SK-N-SH treated with all-trans-retinoic acid at 6 μM for 48 hours (cell line): ENCODE results near the gene IMMP2L.

Experiments used
- ATAC-seq: fragments of 200-7000 bp; cut with Tn5 transposase; 3 replicates; pipeline ENCODE4 v1.9.1; 2020; ENCODE audit warnings: mild to moderate bottlenecking, moderate library complexity
- BACH2 ChIP-seq: fragments of 250-450 bp; sonication (Bioruptor Pico); IDR thresholded peaks from 2 replicates; pipeline ENCODE4 v1.9.0; 2021; ENCODE audit warnings: mild to moderate bottlenecking, borderline replicate concordance
- CREB5 ChIP-seq: fragments of 250-450 bp; sonication (Bioruptor Pico); IDR thresholded peaks from 2 replicates; pipeline ENCODE4 v1.5.1; 2020; ENCODE audit warnings: low read depth, mild to moderate bottlenecking, moderate library complexity
- CSDC2 ChIP-seq: fragments of 250-450 bp; sonication (Bioruptor Pico); IDR thresholded peaks from 2 replicates; pipeline ENCODE4 v1.5.0; 2020; ENCODE audit warnings: mild to moderate bottlenecking, moderate library complexity
- ESRRG ChIP-seq: fragments of 250-450 bp; sonication (Bioruptor Pico); IDR thresholded peaks from 2 replicates; pipeline ENCODE4 v1.6.1; 2021; ENCODE audit warnings: mild to moderate bottlenecking
- GLIS3 ChIP-seq: fragments of 250-450 bp; sonication (Bioruptor Pico); IDR thresholded peaks from 2 replicates; pipeline ENCODE4 v1.5.0; 2020; ENCODE audit warnings: mild to moderate bottlenecking, moderate library complexity
- ISL1 ChIP-seq: fragments of 250-450 bp; sonication (Bioruptor Pico); IDR thresholded peaks from 2 replicates; pipeline ENCODE4 v2.1.2; 2022; ENCODE audit warnings: mild to moderate bottlenecking, moderate library complexity
- PATZ1 ChIP-seq: fragments of 250-450 bp; sonication (Bioruptor Pico); IDR thresholded peaks from 2 replicates; pipeline ENCODE4 v1.8.0; 2020; ENCODE audit warnings: mild to moderate bottlenecking, moderate library complexity, borderline replicate concordance
- PPARA ChIP-seq: fragments of 250-450 bp; sonication (Bioruptor Pico); IDR thresholded peaks from 2 replicates; pipeline ENCODE4 v1.5.0; 2020; ENCODE audit warnings: mild to moderate bottlenecking, borderline replicate concordance
- RARB ChIP-seq: fragments of 250-450 bp; sonication (Bioruptor Pico); IDR thresholded peaks from 2 replicates; pipeline ENCODE4 v1.8.0; 2021; ENCODE audit warnings: mild to moderate bottlenecking, moderate library complexity
- SNAI2 ChIP-seq: fragments of 250-450 bp; sonication (Bioruptor Pico); IDR thresholded peaks from 2 replicates; pipeline ENCODE4 v1.5.0; 2020; ENCODE audit warnings: mild to moderate bottlenecking, moderate library complexity
- TCF4 ChIP-seq: fragments of 250-450 bp; sonication (Bioruptor Pico); IDR thresholded peaks from 2 replicates; pipeline ENCODE4 v1.8.0; 2021; ENCODE audit warnings: mild to moderate bottlenecking, moderate library complexity, borderline replicate concordance
- TOX ChIP-seq: fragments of 250-450 bp; sonication (Bioruptor Pico); IDR thresholded peaks from 2 replicates; pipeline ENCODE4 v1.8.0; 2021; ENCODE audit warnings: mild to moderate bottlenecking, moderate library complexity, borderline replicate concordance
- ZFP3 ChIP-seq: fragments of 250-450 bp; sonication (Bioruptor Pico); IDR thresholded peaks from 2 replicates; pipeline ENCODE4 v1.5.0; 2020; ENCODE audit warnings: mild to moderate bottlenecking, moderate library complexity
- ZFP30 ChIP-seq: fragments of 450-650 bp; formaldehyde crosslinking; IDR thresholded peaks from 2 replicates; pipeline ENCODE4 v1.5.0; 2022; ENCODE audit warnings: mild to moderate bottlenecking, moderate library complexity
- ZNF565 ChIP-seq: fragments of 450-650 bp; formaldehyde crosslinking; conservative IDR thresholded peaks from 2 replicates; pipeline ENCODE4 v1.5.0; 2020; ENCODE audit warnings: low read depth, mild to moderate bottlenecking, moderate library complexity
- ZNF70 ChIP-seq: fragments of 450-650 bp; formaldehyde crosslinking; IDR thresholded peaks from 2 replicates; pipeline ENCODE4 v1.5.0; 2020; ENCODE audit warnings: mild to moderate bottlenecking, moderate library complexity
- ZNF8 ChIP-seq: fragments of 450-650 bp; formaldehyde crosslinking; IDR thresholded peaks from 2 replicates; pipeline ENCODE4 v1.5.0; 2020; ENCODE audit warnings: mild to moderate bottlenecking, moderate library complexity
- TF ChIP-seq, protein P1 (sequence below): fragments of 250-450 bp; sonication (Bioruptor Pico); IDR thresholded peaks from 2 replicates; pipeline ENCODE4 v1.5.1; 2021; ENCODE audit warnings: mild to moderate bottlenecking, moderate library complexity
- TF ChIP-seq, protein P2 (sequence below): fragments of 250-450 bp; sonication (Bioruptor Pico); IDR thresholded peaks from 2 replicates; pipeline ENCODE4 v1.5.0; 2020; ENCODE audit warnings: mild to moderate bottlenecking, moderate library complexity
- TF ChIP-seq, protein P3 (sequence below): fragments of 250-450 bp; sonication (Bioruptor Pico); IDR thresholded peaks from 2 replicates; pipeline ENCODE4 v1.8.0; 2021; ENCODE audit warnings: low read depth, mild to moderate bottlenecking, moderate library complexity, borderline replicate concordance

IMMP2L gene

DNA sequence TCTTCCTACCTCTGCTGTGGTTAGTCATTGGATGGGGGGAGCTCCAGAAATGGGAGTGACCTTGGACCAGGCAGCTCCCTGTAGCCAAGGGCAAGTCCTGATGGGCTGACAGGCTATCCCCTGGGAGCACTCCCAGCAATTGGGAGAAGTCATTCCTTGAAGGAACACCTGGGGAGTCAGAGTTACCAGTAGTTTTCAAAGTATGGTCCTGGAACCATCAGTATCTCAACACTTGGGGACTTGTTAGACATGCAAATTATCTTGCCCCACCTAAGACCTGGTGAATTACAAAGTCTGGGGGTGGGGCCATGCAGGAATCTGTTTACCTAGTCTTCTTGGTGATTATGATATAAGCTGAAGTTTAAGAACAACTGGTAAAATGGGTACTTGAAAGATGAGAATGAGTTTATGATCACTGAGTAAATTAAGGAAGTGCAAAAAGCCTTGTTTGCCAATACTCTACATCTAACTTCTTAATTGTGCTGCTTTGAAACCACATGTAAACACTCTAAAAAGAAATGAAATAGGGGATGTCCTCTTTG, 758.6 kb downstream of the IMMP2L start (continued):
- TF ChIP-seq CREB5 (CRISPR knock-in tag), result no peak
- no peak for TF ChIP-seq CSDC2 (CRISPR knock-in tag)
- no peak for TF ChIP-seq ZNF70
- TF ChIP-seq, all 23 proteins: peak for 0

DNA sequence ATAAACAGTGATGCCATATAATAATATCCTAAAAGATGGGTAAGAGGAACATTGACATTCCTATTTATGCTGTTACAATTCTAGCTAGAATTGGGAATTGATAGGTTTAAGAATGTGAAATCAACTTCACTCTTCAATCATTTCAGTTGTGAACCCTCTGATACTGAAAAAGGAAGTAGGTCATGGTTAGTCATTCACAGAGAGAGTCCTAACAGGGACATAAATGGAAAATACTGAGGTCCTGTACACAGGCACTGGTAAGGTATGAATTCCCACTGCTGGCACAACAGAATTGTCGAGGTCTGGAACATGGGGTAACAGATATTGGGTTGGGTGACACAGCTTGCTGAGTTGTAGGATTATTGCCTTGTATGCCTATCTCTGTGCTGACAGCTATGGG, 760.8 kb downstream of the IMMP2L start:
- TF ChIP-seq RARB (CRISPR knock-in tag), result no peak
- TF ChIP-seq, protein P1, sequence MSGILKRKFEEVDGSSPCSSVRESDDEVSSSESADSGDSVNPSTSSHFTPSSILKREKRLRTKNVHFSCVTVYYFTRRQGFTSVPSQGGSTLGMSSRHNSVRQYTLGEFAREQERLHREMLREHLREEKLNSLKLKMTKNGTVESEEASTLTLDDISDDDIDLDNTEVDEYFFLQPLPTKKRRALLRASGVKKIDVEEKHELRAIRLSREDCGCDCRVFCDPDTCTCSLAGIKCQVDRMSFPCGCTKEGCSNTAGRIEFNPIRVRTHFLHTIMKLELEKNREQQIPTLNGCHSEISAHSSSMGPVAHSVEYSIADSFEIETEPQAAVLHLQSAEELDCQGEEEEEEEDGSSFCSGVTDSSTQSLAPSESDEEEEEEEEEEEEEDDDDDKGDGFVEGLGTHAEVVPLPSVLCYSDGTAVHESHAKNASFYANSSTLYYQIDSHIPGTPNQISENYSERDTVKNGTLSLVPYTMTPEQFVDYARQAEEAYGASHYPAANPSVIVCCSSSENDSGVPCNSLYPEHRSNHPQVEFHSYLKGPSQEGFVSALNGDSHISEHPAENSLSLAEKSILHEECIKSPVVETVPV (CRISPR knock-in tag), result no peak
- no peak for TF ChIP-seq ZNF565 (CRISPR knock-in tag)
- no peak for TF ChIP-seq TOX (CRISPR knock-in tag)
- TF ChIP-seq PPARA (CRISPR knock-in tag), result no peak
- no peak for TF ChIP-seq CSDC2 (CRISPR knock-in tag)
- TF ChIP-seq ZNF70, result no peak
- no peak for TF ChIP-seq TCF4 (CRISPR knock-in tag)
- TF ChIP-seq ZNF8, result no peak
- TF ChIP-seq, protein P2, sequence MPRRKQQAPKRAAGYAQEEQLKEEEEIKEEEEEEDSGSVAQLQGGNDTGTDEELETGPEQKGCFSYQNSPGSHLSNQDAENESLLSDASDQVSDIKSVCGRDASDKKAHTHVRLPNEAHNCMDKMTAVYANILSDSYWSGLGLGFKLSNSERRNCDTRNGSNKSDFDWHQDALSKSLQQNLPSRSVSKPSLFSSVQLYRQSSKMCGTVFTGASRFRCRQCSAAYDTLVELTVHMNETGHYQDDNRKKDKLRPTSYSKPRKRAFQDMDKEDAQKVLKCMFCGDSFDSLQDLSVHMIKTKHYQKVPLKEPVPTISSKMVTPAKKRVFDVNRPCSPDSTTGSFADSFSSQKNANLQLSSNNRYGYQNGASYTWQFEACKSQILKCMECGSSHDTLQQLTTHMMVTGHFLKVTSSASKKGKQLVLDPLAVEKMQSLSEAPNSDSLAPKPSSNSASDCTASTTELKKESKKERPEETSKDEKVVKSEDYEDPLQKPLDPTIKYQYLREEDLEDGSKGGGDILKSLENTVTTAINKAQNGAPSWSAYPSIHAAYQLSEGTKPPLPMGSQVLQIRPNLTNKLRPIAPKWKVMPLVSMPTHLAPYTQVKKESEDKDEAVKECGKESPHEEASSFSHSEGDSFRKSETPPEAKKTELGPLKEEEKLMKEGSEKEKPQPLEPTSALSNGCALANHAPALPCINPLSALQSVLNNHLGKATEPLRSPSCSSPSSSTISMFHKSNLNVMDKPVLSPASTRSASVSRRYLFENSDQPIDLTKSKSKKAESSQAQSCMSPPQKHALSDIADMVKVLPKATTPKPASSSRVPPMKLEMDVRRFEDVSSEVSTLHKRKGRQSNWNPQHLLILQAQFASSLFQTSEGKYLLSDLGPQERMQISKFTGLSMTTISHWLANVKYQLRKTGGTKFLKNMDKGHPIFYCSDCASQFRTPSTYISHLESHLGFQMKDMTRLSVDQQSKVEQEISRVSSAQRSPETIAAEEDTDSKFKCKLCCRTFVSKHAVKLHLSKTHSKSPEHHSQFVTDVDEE (CRISPR knock-in tag), result no peak
- TF ChIP-seq ISL1 (CRISPR knock-in tag), result no peak
- TF ChIP-seq ESRRG (CRISPR knock-in tag), result no peak
- TF ChIP-seq GLIS3 (CRISPR knock-in tag), result no peak
- TF ChIP-seq BACH2 (CRISPR knock-in tag), result no peak
- no peak for TF ChIP-seq ZFP3
- no peak for TF ChIP-seq PATZ1 (CRISPR knock-in tag)
- TF ChIP-seq ZFP30, result no peak
- TF ChIP-seq, protein P3, sequence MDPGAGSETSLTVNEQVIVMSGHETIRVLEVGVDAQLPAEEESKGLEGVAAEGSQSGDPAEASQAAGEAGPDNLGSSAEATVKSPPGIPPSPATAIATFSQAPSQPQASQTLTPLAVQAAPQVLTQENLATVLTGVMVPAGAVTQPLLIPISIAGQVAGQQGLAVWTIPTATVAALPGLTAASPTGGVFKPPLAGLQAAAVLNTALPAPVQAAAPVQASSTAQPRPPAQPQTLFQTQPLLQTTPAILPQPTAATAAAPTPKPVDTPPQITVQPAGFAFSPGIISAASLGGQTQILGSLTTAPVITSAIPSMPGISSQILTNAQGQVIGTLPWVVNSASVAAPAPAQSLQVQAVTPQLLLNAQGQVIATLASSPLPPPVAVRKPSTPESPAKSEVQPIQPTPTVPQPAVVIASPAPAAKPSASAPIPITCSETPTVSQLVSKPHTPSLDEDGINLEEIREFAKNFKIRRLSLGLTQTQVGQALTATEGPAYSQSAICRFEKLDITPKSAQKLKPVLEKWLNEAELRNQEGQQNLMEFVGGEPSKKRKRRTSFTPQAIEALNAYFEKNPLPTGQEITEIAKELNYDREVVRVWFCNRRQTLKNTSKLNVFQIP, result no peak
- ATAC-seq, result no peak

DNA sequence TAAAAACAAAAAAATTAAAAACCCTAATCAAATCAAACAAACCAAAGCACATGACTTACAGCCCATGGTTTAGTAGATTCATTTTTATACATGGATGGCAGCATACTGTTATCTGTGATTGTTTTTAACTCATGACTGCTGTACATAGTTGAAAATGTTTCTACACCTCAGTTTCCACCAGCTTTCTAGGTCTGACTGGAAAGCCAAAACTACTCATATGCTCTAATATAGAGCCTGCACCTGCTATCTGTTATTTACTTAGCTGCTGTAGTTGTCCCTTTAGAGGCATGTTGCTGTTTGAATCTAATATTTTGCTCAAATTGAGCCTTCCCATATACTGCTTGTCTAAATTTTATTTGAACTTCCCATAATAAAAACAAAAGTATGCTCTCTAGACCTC, 761.3 kb downstream of the IMMP2L start:
- ATAC-seq, result no peak

GRCh38 chr7:110797656-110798055, 764.6 kb downstream of the IMMP2L start:
- no peak for ATAC-seq
- TF ChIP-seq ZNF8, result no peak
- TF ChIP-seq PPARA (CRISPR knock-in tag), result no peak
- no peak for TF ChIP-seq RARB (CRISPR knock-in tag)
- no peak for TF ChIP-seq CSDC2 (CRISPR knock-in tag)
- no peak for TF ChIP-seq CREB5 (CRISPR knock-in tag)
- TF ChIP-seq GLIS3 (CRISPR knock-in tag), result no peak
- TF ChIP-seq, protein P1 (CRISPR knock-in tag), result no peak
- no peak for TF ChIP-seq ZNF565 (CRISPR knock-in tag)
- TF ChIP-seq SNAI2 (CRISPR knock-in tag), result no peak

More for the DNA sequence above, 761.3 kb downstream of the IMMP2L start:
- TF ChIP-seq ZNF70 (no peak), ISL1 (CRISPR knock-in tag) (no peak), ZNF565 (CRISPR knock-in tag) (no peak), TOX (CRISPR knock-in tag) (no peak), CSDC2 (CRISPR knock-in tag) (no peak), ESRRG (CRISPR knock-in tag) (no peak), ZFP3 (no peak)
